ENCODE results near the gene CIAO3. TPM values are rescaled to one million over a fixed set of nuclear protein-coding genes. Genes with fewer than 3 reads are reported as not detected.

Gene CIAO3
- total and polyA plus RNA-seq, 10 of the 15 experiments (the other 5 are each of a cell fraction or from before 2014, with no cell fraction given) = 1.4 to 37.5 (median 30.8) TPM

DNA sequence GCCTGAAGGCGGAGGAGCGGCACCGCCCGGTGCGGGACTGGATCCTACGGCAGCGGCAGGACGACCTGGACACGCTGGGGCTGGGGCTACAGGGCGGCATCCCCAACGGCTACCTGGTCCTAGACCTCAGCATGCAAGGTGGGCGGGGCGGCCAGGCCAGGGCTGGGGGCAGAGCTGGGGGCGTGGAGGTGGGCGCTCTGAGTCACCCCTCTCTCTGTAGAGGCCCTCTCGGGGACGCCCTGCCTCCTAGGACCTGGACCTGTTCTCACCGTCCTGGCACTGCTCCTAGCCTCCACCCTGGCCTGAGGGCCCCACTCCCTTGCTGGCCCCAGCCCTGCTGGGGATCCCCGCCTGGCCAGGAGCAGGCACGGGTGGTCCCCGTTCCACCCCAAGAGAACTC lies 27.6 kb upstream of the CIAO3 start (continued):
- TF ChIP-seq KAT2A (conservative IDR thresholded peaks at IDR 0.05; ENCODE audit: control insufficient read depth, low read depth, low read length) (no peak), GABPA (IDR thresholded peaks at IDR 0.05; ENCODE audit: low read depth) (no peak)

DNA sequence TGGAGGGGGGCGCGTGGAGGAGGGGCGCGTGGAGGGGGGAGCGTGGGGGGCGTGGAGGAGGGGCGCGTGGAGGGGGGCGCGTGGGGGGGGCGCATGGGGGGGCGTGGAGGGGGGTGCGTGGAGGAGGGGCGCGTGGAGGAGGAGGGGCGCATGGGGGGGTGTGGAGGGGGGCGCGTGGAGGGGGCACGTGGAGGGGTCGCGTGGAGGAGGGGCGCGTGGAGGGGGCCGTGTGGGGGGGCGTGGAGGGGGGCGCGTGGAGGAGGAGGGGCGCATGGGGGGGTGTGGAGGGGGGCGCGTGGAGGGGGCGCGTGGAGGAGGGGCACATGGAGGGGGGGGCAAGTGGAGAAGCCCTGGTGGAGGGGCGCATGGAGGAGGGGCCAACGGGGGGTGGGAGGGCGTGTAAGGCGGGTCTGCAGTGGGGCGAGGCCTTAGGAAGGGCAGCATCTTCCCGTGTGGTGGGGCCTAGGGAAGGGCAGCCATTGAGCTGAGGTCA lies 27.0 kb upstream of the CIAO3 start:
- no peaks in the 10 kb centered on the region for H3K9me3 ChIP-seq (replicated peaks; ENCODE audit: control insufficient read depth, insufficient read depth, low read length)
- H3K27ac ChIP-seq (ENCODE audit: control insufficient read depth, insufficient read depth) = no peak overlapping the region
- no peak overlapping the region for H3K4me2 ChIP-seq (ENCODE audit: control insufficient read depth, insufficient read depth)
- 29% methylated on average over 4 of the region's 38 CpGs for WGBS (ENCODE audit: insufficient coverage, insufficient replicate concordance, low lambda C conversion rate, missing lambda C conversion rate)
- FAIRE-seq (no peak), ATAC-seq (no peak), DNase-seq (ENCODE audit: low read depth, low spot score) (no peak)
- H2AFZ ChIP-seq (ENCODE audit: control insufficient read depth, low read depth, low read length) = no peak overlapping the region
- intact Hi-C loops (cut with micrococcal nuclease; ENCODE audit: unreplicated experiment) (no loop called here), in situ Hi-C loops (cut with MboI) (no loop called here)
- POLR2A ChIA-PET = no interaction called here
- H3K79me2 ChIP-seq (ENCODE audit: control insufficient read depth, insufficient read depth, low read length) = no peaks in the 10 kb centered on the region
- RAD21 ChIA-PET (ENCODE audit: unreplicated experiment) = no interaction called here
- H3K9ac ChIP-seq (ENCODE audit: control insufficient read depth, insufficient read depth, low read length) = no peak overlapping the region
- H3K4me1 ChIP-seq (ENCODE audit: control insufficient read depth, insufficient read depth, low read length) = no peaks in the 10 kb centered on the region
- CTCF ChIA-PET = no interaction called here
- SMC1A ChIA-PET (ENCODE audit: uncharacterized antibody, unreplicated experiment) = no interaction called here
- no peaks in the 10 kb centered on the region for H3K27me3 ChIP-seq (replicated peaks in 1 of 2; ENCODE audit: control insufficient read depth in 2 of 2, insufficient read depth in 2 of 2, low read length in 1 of 2)
- no TSS peak for BruUV-seq (replicated peaks)
- no peaks in the 10 kb centered on the region for H3K36me3 ChIP-seq (ENCODE audit: control insufficient read depth in 2 of 2, insufficient read depth in 2 of 2, low read length in 1 of 2)
- H4K20me1 ChIP-seq (ENCODE audit: control insufficient read depth, insufficient read depth) = no peaks in the 10 kb centered on the region
- no peak overlapping the region for H3K4me3 ChIP-seq
- no peak for TF ChIP-seq EZH2 (IDR thresholded peaks at IDR 0.05; ENCODE audit: borderline replicate concordance, control insufficient read depth, low read depth, low read length)
- TF ChIP-seq E4F1 (IDR thresholded peaks at IDR 0.05; ENCODE audit: borderline replicate concordance, partially characterized antibody) = no peak
- no peak for TF ChIP-seq ZBED1 (IDR thresholded peaks at IDR 0.05; ENCODE audit: borderline replicate concordance)
- TF ChIP-seq, protein P1, sequence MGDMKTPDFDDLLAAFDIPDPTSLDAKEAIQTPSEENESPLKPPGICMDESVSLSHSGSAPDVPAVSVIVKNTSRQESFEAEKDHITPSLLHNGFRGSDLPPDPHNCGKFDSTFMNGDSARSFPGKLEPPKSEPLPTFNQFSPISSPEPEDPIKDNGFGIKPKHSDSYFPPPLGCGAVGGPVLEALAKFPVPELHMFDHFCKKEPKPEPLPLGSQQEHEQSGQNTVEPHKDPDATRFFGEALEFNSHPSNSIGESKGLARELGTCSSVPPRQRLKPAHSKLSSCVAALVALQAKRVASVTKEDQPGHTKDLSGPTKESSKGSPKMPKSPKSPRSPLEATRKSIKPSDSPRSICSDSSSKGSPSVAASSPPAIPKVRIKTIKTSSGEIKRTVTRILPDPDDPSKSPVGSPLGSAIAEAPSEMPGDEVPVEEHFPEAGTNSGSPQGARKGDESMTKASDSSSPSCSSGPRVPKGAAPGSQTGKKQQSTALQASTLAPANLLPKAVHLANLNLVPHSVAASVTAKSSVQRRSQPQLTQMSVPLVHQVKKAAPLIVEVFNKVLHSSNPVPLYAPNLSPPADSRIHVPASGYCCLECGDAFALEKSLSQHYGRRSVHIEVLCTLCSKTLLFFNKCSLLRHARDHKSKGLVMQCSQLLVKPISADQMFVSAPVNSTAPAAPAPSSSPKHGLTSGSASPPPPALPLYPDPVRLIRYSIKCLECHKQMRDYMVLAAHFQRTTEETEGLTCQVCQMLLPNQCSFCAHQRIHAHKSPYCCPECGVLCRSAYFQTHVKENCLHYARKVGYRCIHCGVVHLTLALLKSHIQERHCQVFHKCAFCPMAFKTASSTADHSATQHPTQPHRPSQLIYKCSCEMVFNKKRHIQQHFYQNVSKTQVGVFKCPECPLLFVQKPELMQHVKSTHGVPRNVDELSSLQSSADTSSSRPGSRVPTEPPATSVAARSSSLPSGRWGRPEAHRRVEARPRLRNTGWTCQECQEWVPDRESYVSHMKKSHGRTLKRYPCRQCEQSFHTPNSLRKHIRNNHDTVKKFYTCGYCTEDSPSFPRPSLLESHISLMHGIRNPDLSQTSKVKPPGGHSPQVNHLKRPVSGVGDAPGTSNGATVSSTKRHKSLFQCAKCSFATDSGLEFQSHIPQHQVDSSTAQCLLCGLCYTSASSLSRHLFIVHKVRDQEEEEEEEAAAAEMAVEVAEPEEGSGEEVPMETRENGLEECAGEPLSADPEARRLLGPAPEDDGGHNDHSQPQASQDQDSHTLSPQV (IDR thresholded peaks at IDR 0.05) = no peak
- TF ChIP-seq TBL1XR1 (IDR thresholded peaks at IDR 0.05; ENCODE audit: low read depth, low read length) = no peak
- TF ChIP-seq SIX5 (IDR thresholded peaks at IDR 0.05; ENCODE audit: low read depth, low read length, severe bottlenecking) = no peak
- TF ChIP-seq TCF12 (IDR thresholded peaks at IDR 0.05; ENCODE audit: low read depth, low read length) = no peak
- no peak for TF ChIP-seq MLLT1 (IDR thresholded peaks at IDR 0.05)
- TF ChIP-seq BACH1 (IDR thresholded peaks at IDR 0.05; ENCODE audit: borderline replicate concordance) = no peak

Data from GM12878 (cell line).